ENCODE data around the gene ATP9B. TPM values are rescaled to one million over a fixed set of nuclear protein-coding genes. Genes with fewer than 3 reads are reported as not detected.

Gene ATP9B
- total RNA-seq, 1 experiment from 2014 or later = 20.9 TPM

GRCh38 chr18:79245517-79246001 lies 176.4 kb downstream of the ATP9B start:
- Histone ChIP-seq H3K9ac (ENCODE audit: extremely low read depth, insufficient read length, low read length) (no peak overlapping the region), H3K9me3 (ENCODE audit: control insufficient read depth, low read depth, low read length) (no peaks in the 10 kb centered on the region), H4K5ac (ENCODE audit: insufficient read length, low read depth, low read length) (no peak overlapping the region), H3K14ac (ENCODE audit: insufficient read depth, low read length) (no peak overlapping the region), H3K23ac (ENCODE audit: insufficient read length, low read depth, low read length) (no peak overlapping the region), H2BK120ac (ENCODE audit: low read depth, low read length, poor library complexity, severe bottlenecking) (no peak overlapping the region), H3K27me3 (ENCODE audit: insufficient read depth, low read length) (no peaks in the 10 kb centered on the region), H3K79me1 (ENCODE audit: insufficient read depth, low read depth, low read length, poor library complexity, severe bottlenecking) (no peaks in the 10 kb centered on the region), H4K20me1 (ENCODE audit: control insufficient read depth, insufficient read depth, insufficient read length) (no peaks in the 10 kb centered on the region), H3K4ac (ENCODE audit: low read depth, low read length) (no peak overlapping the region), H4K91ac (ENCODE audit: insufficient read length, low read depth, low read length) (no peak overlapping the region), H3K23me2 (ENCODE audit: insufficient read length, low read depth, low read length, poor library complexity, severe bottlenecking) (no peaks in the 10 kb centered on the region), H3K56ac (ENCODE audit: insufficient read length, low read depth, low read length) (no peak overlapping the region), H2BK5ac (ENCODE audit: insufficient read length, low read length) (no peak overlapping the region), H2BK12ac (ENCODE audit: insufficient read length, low read depth, low read length) (no peak overlapping the region), H4K8ac (replicated peaks; ENCODE audit: insufficient read length, low read depth, low read length) (no peak overlapping the region), H3K27ac (ENCODE audit: insufficient read length, low read depth, low read length) (no peak overlapping the region), H3K4me2 (ENCODE audit: insufficient read depth, insufficient read length, low read length) (no peak overlapping the region), H2AFZ (ENCODE audit: low read length) (no peak overlapping the region), H2BK20ac (ENCODE audit: low read depth, low read length, poor library complexity, severe bottlenecking) (no peak overlapping the region), H3K79me2 (ENCODE audit: insufficient read depth, low read length) (peaks cover 3% of the 10 kb centered on the region; the same call in 1 of the 2 replicates), H3K4me1 (ENCODE audit: insufficient read depth, low read length) (no peaks in the 10 kb centered on the region), H2BK15ac (ENCODE audit: low read depth, low read length) (no peak overlapping the region), H2AK5ac (ENCODE audit: insufficient read length, low read length) (no peak overlapping the region), H3K18ac (ENCODE audit: insufficient read length, low read depth, low read length) (no peak overlapping the region), H3T11ph (ENCODE audit: low read length) (no peak overlapping the region)
- Mint-ChIP-seq H3K4me3 (no peak overlapping the region), H3K4me1 (peaks cover 11 to 14% of the 10 kb centered on the region in 2 experiments), H3K36me3 (ENCODE audit: insufficient read depth in 1 of 3, low read depth in 3 of 3) (no peaks in the 10 kb centered on the region), H3K27ac (no peak overlapping the region), H3K27me3 (ENCODE audit: low read depth) (no peaks in the 10 kb centered on the region), H3K9me3 (no peaks in the 10 kb centered on the region)
- no peak for TF ChIP-seq CTCF (conservative IDR thresholded peaks at IDR 0.05)
- no peak for DNase-seq
- no CpG with 5 or more reads among the region's 23 CpGs for WGBS (ENCODE audit: extremely low coverage, insufficient read length, low lambda C conversion rate)
